Measurements from ENCODE around the gene CENPW. TPM values are rescaled to one million over a fixed set of nuclear protein-coding genes. Genes with fewer than 3 reads are reported as not detected.

CENPW gene
- total and polyA plus RNA-seq, 3 donors from 2014 or later = 11.8 to 58.2 (median 16.0) TPM

DNA sequence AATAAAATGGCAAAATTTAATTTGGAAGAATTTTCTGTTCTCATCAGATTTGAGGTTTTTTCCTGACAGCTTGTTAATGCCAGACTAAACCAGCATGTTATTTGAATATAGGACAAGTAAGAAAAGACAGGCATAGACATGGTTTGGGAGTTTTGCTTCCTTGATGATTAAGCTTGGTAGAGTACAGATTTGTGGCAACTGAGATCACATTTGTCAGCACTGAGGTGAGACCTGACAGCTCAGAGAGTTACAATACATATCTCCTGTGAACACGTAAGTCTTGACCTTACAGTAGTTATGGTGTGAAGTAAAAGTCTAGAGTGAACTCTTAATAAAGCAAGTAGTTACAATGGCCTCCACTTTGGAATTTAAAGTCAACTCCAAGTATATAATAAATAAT is 34.5 kb downstream of the CENPW start:
- TF ChIP-seq, protein P1, sequence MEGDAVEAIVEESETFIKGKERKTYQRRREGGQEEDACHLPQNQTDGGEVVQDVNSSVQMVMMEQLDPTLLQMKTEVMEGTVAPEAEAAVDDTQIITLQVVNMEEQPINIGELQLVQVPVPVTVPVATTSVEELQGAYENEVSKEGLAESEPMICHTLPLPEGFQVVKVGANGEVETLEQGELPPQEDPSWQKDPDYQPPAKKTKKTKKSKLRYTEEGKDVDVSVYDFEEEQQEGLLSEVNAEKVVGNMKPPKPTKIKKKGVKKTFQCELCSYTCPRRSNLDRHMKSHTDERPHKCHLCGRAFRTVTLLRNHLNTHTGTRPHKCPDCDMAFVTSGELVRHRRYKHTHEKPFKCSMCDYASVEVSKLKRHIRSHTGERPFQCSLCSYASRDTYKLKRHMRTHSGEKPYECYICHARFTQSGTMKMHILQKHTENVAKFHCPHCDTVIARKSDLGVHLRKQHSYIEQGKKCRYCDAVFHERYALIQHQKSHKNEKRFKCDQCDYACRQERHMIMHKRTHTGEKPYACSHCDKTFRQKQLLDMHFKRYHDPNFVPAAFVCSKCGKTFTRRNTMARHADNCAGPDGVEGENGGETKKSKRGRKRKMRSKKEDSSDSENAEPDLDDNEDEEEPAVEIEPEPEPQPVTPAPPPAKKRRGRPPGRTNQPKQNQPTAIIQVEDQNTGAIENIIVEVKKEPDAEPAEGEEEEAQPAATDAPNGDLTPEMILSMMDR (IDR thresholded peaks at IDR 0.05) = no peak
- TF ChIP-seq POLR2A (IDR thresholded peaks at IDR 0.05) = no peak
- H3K27ac ChIP-seq = no peak overlapping the region
- intact Hi-C loops (cut with DNase I; ENCODE audit: low total_unique reads) = no loop called here
- H3K27me3 ChIP-seq = no peaks in the 10 kb centered on the region
- H3K4me3 ChIP-seq = no peak overlapping the region
- DNase-seq = no peak
- H3K36me3 ChIP-seq (ENCODE audit: low read depth, missing control alignments) = no peaks in the 10 kb centered on the region
- H3K4me1 ChIP-seq = no peaks in the 10 kb centered on the region
- no peaks in the 10 kb centered on the region for H3K9me3 ChIP-seq
- 91 to 94% methylated on average over 1 of the region's 1 CpG for WGBS, 2 donors

DNA sequence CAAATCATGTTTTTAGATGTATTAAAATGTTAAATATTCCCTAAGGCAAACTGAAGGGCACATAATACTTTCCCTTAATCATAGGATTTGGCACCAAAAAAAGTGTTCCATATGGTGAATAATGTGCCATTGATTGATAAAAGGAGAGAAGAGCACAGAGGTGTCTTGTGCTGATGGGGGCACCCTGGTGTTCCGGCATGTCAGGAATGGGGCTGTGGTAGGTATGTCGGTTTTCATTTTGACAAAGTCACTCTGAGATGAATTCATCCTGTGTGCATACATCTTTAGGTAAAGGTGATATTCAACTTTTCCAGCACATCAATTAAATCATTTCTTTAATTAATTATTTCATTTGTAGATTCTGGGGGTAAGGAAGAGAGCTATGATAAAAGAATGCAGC is 36.8 kb downstream of the CENPW start:
- intact Hi-C loops (cut with DNase I; ENCODE audit: low total_unique reads) = no loop called here
- DNase-seq = no peak
- no peaks in the 10 kb centered on the region for H3K4me1 ChIP-seq
- no peak overlapping the region for H3K4me3 ChIP-seq
- TF ChIP-seq, protein P1 (IDR thresholded peaks at IDR 0.05) = no peak
- TF ChIP-seq POLR2A (IDR thresholded peaks at IDR 0.05) = no peak
- H3K36me3 ChIP-seq (ENCODE audit: low read depth, missing control alignments) = no peaks in the 10 kb centered on the region
- 94% methylated on average over 2 of the region's 2 CpGs for WGBS, 2 donors
- H3K27me3 ChIP-seq = no peaks in the 10 kb centered on the region
- no peak overlapping the region for H3K27ac ChIP-seq
- H3K9me3 ChIP-seq = no peaks in the 10 kb centered on the region

DNA sequence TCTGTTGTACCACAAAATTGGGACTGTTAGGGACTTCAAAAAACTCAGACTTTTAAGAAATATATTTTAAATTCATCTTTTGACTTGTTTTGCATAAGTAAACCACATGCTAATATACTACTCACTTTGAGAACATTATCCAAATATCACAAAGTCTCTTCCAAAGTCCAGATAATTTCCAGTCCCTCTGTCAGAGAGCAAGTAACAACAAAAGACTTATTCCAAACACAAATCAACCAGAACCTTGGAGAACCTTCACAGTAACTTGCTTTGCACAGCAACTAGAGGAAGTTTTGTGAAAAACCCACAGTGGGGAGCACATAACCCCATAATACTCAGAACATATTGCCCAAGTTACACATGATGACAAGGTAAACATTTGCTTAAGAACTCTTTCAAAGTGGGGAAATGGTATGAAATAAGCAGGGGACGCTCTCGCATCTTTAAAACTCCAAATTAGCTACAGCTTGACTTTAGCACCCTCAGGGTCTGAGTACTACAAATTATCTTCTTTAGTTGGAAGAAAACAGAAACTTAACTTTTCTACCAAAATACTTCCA is 37.8 kb downstream of the CENPW start:
- Histone ChIP-seq H3K4me1 (no peaks in the 10 kb centered on the region), H3K36me3 (ENCODE audit: low read depth, missing control alignments) (no peaks in the 10 kb centered on the region), H3K27ac (no peak overlapping the region), H3K27me3 (no peaks in the 10 kb centered on the region), H3K4me3 (no peak overlapping the region), H3K9me3 (no peaks in the 10 kb centered on the region)
- intact Hi-C loops (cut with DNase I; ENCODE audit: low total_unique reads) = no loop called here
- TF ChIP-seq POLR2A (IDR thresholded peaks at IDR 0.05) = no peak
- TF ChIP-seq, protein P1 (IDR thresholded peaks at IDR 0.05) = no peak
- WGBS, 2 donors = 91 to 95% methylated on average over 2 of the region's 2 CpGs
- DNase-seq = no peak

DNA sequence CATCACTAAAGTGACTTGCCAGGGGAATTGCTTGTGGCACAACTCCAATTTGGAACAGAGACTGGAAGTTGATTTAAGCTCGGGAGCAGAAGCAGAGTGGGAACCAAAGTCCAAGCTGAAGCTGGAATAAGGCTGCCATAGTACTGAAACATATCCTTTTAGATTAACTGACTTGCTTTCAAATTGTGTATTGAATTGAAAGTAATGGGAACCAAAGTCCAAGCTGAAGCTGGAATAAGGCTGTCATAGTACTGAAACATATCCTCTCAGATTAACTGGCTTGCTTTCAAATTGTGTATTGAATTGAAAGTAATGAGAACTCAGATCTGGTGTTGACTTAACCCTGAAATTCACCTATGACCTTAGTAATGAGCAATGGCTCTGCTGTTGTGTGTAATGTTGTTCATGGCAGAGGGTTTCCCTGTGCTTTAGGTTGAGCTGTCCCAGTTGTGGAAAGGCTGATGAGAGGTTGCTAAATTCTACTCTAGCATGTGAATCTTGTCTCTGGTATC is 40.2 kb downstream of the CENPW start:
- WGBS, 2 donors = 64 to 73% methylated on average over 1 of the region's 1 CpG
- Histone ChIP-seq H3K27me3 (no peaks in the 10 kb centered on the region), H3K36me3 (ENCODE audit: low read depth, missing control alignments) (no peaks in the 10 kb centered on the region), H3K27ac (no peak overlapping the region), H3K4me1 (no peaks in the 10 kb centered on the region), H3K4me3 (no peak overlapping the region), H3K9me3 (no peaks in the 10 kb centered on the region)
- TF ChIP-seq POLR2A (IDR thresholded peaks at IDR 0.05) = no peak
- TF ChIP-seq, protein P1 (IDR thresholded peaks at IDR 0.05) = no peak
- intact Hi-C loops (cut with DNase I; ENCODE audit: low total_unique reads) = no loop called here
- DNase-seq = no peak

DNA sequence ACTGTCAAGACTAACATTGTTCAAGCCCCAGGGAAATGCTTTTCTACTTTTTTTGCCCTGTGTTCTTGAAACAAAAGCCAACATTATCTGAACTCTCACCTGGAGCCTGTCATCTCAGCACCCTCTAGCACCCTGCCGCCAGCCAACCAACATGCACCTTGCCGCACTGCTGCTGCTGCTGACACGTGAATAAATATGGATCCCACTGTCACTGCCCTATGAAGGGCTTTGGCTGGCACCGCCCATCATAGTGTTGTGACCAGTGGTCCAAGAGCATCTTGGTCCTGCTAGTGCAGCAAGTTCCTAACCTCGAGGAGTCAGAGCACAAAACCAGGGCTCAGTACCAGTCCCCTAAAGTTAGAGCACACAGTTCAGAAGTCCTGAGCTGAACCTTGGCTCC is 41.6 kb downstream of the CENPW start:
- Histone ChIP-seq H3K9me3 (no peaks in the 10 kb centered on the region), H3K27me3 (no peaks in the 10 kb centered on the region), H3K4me3 (no peak overlapping the region), H3K4me1 (no peaks in the 10 kb centered on the region), H3K27ac (no peak overlapping the region), H3K36me3 (ENCODE audit: low read depth, missing control alignments) (no peaks in the 10 kb centered on the region)
- 91 to 98% methylated on average over 5 of the region's 5 CpGs for WGBS, 2 donors
- intact Hi-C loops (cut with DNase I; ENCODE audit: low total_unique reads) = no loop called here
- TF ChIP-seq, protein P1 (IDR thresholded peaks at IDR 0.05) = no peak
- TF ChIP-seq POLR2A (IDR thresholded peaks at IDR 0.05) = no peak
- no peak for DNase-seq

All from testis (tissue), 3 donors.